Neural crest cell (in vitro differentiated cells): Measurements from ENCODE around the gene HOXC11. TPM values are rescaled to one million over a fixed set of nuclear protein-coding genes. Genes with fewer than 3 reads are reported as not detected.

Experiments used
- DNase-seq: peaks from one replicate; pipeline ENCODE4 v3.0.0; 2021; ENCODE audit warnings: low read depth, mixed read lengths, low spot score
- H3K27ac Mint-ChIP-seq: one replicate; pipeline ENCODE4 v1.8.0; 2021; ENCODE audit warnings: mild to moderate bottlenecking, mixed read lengths; ENCODE audit not compliant: unreplicated experiment
- H3K27me3 Mint-ChIP-seq: 2 replicates; pipeline ENCODE4 v1.8.0; 2021; ENCODE audit warnings: low read depth, mild to moderate bottlenecking, mixed read lengths
- H3K36me3 Mint-ChIP-seq: 2 replicates; pipeline ENCODE4 v1.8.0; 2021; ENCODE audit warnings: low read depth, mild to moderate bottlenecking, mixed read lengths
- H3K4me1 Mint-ChIP-seq: 2 replicates; pipeline ENCODE4 v1.8.0; 2021; ENCODE audit warnings: mixed read lengths
- H3K4me3 Mint-ChIP-seq: one replicate; pipeline ENCODE4 v1.8.0; 2021; ENCODE audit warnings: mild to moderate bottlenecking, mixed read lengths
- H3K9me3 Mint-ChIP-seq: 2 replicates; pipeline ENCODE4 v1.8.0; 2021; ENCODE audit warnings: mixed read lengths
- total RNA-seq: library from RNA; stranded (reverse); gene quantifications from 2 replicates; pipeline ENCODE4 v1.2.1, GENCODE V29; 2021
- TF ChIP-seq, protein P1 (sequence below): fragments of 200-600 bp; sonication (generic); conservative IDR thresholded peaks from 2 replicates; pipeline ENCODE4 v1.5.0; 2021; ENCODE audit warnings: antibody characterized with exemption, mild to moderate bottlenecking

HOXC11 gene
- total RNA-seq, 1 donor from 2014 or later = not detected

DNA sequence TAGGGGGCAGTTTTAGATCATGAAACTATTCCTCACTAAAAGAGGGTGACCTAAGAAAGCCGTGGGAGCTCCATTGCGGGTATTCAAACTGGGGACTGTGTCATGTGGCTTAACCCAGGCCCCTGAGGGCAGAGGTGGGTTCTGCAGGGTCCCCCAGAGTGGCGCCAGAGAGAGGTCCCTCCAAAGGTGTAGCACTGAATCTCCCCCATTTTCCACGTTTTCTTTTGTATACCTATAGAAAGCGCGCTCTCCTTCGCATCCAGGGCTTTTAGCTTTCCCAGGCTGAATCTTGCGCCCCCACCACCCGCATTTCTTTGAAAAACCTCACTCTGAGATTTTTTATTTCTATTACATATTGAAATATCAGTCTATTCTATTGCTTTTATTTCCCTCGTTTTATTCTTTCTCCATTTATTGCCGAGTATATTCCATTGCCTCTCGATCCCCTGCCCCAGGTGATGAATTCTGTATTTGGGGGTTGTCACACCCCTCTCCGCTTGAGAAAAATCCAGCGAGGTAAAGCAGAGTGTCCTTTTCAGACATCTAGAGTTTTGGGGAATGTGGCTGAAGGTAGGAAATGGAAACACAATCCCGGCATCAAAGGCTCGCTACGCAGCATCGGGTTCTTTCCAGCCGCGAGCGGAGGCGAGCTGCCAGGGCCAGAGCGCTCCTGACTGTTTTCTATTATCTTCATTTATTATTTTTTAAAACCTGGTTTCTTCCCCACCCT lies 35.2 kb upstream of the HOXC11 start:
- H3K9me3 Mint-ChIP-seq = no peaks in the 10 kb centered on the region
- no peak overlapping the region for H3K27ac Mint-ChIP-seq
- no peak overlapping the region for H3K4me3 Mint-ChIP-seq
- TF ChIP-seq, protein P1, sequence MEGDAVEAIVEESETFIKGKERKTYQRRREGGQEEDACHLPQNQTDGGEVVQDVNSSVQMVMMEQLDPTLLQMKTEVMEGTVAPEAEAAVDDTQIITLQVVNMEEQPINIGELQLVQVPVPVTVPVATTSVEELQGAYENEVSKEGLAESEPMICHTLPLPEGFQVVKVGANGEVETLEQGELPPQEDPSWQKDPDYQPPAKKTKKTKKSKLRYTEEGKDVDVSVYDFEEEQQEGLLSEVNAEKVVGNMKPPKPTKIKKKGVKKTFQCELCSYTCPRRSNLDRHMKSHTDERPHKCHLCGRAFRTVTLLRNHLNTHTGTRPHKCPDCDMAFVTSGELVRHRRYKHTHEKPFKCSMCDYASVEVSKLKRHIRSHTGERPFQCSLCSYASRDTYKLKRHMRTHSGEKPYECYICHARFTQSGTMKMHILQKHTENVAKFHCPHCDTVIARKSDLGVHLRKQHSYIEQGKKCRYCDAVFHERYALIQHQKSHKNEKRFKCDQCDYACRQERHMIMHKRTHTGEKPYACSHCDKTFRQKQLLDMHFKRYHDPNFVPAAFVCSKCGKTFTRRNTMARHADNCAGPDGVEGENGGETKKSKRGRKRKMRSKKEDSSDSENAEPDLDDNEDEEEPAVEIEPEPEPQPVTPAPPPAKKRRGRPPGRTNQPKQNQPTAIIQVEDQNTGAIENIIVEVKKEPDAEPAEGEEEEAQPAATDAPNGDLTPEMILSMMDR = no peak
- no peak for DNase-seq
- no peaks in the 10 kb centered on the region for H3K4me1 Mint-ChIP-seq
- H3K36me3 Mint-ChIP-seq = no peaks in the 10 kb centered on the region
- H3K27me3 Mint-ChIP-seq = peaks cover 98% of the 10 kb centered on the region

DNA sequence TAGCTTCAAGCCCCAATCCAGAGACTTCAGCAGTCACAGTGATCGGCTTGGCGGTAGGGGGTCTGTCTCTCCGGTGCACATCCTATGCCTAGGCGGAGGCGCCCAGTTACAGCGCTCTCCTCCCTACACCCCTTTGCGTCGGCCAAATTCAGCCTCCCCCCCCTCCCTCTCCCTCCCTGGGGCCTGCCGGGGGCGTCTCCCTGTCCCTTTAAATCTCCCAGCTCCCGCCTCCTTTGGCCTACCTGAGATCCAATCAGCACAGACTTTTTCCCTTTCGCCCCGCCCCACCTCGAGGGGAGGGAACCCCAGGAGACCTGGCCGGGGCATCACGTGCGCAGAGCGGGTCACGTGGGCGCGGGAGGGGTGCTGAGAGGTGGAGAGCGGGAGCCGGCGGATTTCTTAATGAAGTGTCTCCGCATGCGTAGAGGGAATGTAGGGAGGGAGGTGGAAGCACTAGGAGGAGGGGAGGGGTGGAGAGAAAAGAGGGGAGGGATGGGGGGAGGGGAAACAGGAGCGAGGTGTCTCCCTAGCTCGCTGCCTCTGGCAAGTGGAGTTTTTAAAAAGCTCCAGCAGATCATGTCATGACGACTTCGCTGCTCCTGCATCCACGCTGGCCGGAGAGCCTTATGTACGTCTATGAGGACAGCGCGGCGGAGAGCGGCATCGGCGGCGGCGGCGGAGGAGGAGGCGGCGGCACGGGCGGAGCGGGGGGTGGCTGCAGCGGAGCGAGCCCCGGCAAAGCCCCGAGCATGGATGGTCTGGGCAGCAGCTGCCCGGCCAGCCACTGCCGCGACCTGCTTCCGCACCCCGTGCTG lies 34.4 kb upstream of the HOXC11 start, which contains the start of gene HOXC13:
Gene HOXC13 (plus strand): TSS at position 506 of the 815 bp plus-strand sequence. CDS start 76 bp downstream, at position 582.
- Mint-ChIP-seq H3K4me3 (no peak within 1 kb of the TSS), H3K36me3 (no peaks in the 10 kb centered on the region), H3K27me3 (peaks cover 98% of the 10 kb centered on the region), H3K27ac (no peak within 1 kb of the TSS), H3K9me3 (no peaks in the 10 kb centered on the region), H3K4me1 (no peaks in the 10 kb centered on the region)
- TF ChIP-seq, protein P1 = no peak
- no peak for DNase-seq

GRCh38 chr12:53939141-53940108 lies 33.5 kb upstream of the HOXC11 start:
- Mint-ChIP-seq H3K27ac (no peak overlapping the region), H3K27me3 (peaks cover 98% of the 10 kb centered on the region), H3K4me1 (no peaks in the 10 kb centered on the region), H3K36me3 (no peaks in the 10 kb centered on the region), H3K4me3 (no peak overlapping the region), H3K9me3 (no peaks in the 10 kb centered on the region)
- DNase-seq = no peak
- TF ChIP-seq, protein P1 = no peak

GRCh38 chr12:53940443-53941014 lies 32.4 kb upstream of the HOXC11 start:
- no peaks in the 10 kb centered on the region for H3K9me3 Mint-ChIP-seq
- H3K27me3 Mint-ChIP-seq = peaks cover 98% of the 10 kb centered on the region
- no peak overlapping the region for H3K4me3 Mint-ChIP-seq
- TF ChIP-seq, protein P1 = no peak
- DNase-seq = no peak
- H3K4me1 Mint-ChIP-seq = no peaks in the 10 kb centered on the region
- no peak overlapping the region for H3K27ac Mint-ChIP-seq
- H3K36me3 Mint-ChIP-seq = no peaks in the 10 kb centered on the region

DNA sequence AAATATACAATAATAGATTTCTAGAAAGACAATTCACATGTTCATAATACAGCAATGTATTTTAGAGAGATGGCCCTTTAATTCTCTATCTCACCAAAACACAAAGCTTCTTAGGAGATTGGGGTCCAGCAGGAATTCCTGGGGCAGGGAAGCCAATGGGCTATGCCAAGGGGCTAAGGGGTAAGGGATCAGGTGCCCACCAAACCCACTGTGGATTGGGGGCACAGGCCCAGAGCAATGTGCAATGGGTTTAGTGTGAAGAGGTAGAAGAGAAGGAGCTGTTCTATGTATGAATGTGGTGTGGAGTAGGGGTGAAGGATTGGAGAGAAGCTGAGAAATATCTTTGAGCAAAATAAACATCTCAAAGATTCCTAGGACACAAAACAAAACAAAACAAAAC lies 31.7 kb upstream of the HOXC11 start:
- H3K27me3 Mint-ChIP-seq = peaks cover 98% of the 10 kb centered on the region
- no peaks in the 10 kb centered on the region for H3K36me3 Mint-ChIP-seq
- no peaks in the 10 kb centered on the region for H3K9me3 Mint-ChIP-seq
- DNase-seq = no peak
- no peak overlapping the region for H3K4me3 Mint-ChIP-seq
- no peaks in the 10 kb centered on the region for H3K4me1 Mint-ChIP-seq
- TF ChIP-seq, protein P1 = no peak
- H3K27ac Mint-ChIP-seq = no peak overlapping the region
